SH-SY5Y (cell line): ENCODE data around the gene FSD1.

ENCODE experiments used
- GATA2 ChIP-seq: IDR thresholded peaks from 2 replicates; pipeline ENCODE4 v1.6.1; 2011; ENCODE audit warnings: mild to moderate bottlenecking, low read depth, low read length
- GATA3 ChIP-seq: IDR thresholded peaks from 2 replicates; pipeline ENCODE4 v1.6.1; 2011; ENCODE audit warnings: low read depth, mild to moderate bottlenecking, low read length, moderate library complexity

DNA sequence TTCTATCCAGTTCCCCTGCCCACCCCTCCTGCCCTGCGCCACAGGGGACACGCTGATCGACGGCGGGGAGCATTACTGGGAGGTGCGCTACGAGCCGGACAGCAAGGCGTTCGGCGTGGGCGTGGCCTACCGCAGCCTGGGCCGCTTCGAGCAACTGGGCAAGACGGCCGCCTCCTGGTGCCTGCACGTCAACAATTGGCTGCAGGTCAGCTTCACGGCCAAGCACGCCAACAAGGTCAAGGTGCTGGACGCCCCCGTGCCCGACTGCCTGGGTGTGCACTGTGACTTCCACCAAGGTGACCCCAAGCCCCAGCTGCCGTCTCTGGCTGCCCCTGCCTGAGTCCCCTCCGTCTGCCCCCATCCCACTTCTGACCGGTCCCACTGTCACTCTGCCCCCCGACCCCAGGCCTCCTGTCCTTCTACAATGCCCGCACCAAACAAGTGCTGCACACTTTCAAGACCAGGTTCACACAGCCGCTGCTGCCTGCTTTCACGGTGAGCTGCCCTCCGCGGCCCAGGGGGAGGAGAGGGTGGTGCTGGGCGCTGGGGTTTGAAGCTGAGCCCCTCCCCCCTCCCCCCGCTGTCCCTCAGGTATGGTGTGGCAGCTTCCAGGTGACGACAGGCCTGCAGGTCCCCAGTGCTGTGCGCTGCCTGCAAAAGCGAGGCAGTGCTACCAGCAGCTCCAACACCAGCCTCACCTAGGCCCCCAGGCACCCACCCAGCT, 18.7 kb downstream of the FSD1 start:
- no peak for TF ChIP-seq GATA2
- TF ChIP-seq GATA3: no peak
